PC-9 (cell line): ENCODE results near the gene SUGCT.

ENCODE experiments used
- EZH2 ChIP-seq: fragments of 200-600 bp; sonication (generic); IDR thresholded peaks from 2 replicates; pipeline ENCODE4 v1.8.0; 2017; ENCODE audit warnings: antibody characterized with exemption, low read depth
- TF ChIP-seq, protein P1 (sequence below): fragments of 200-600 bp; sonication (generic); conservative IDR thresholded peaks from 2 replicates; pipeline ENCODE4 v1.6.1; 2017; ENCODE audit warnings: mixed run types, antibody characterized with exemption, mild to moderate bottlenecking, moderate library complexity

DNA sequence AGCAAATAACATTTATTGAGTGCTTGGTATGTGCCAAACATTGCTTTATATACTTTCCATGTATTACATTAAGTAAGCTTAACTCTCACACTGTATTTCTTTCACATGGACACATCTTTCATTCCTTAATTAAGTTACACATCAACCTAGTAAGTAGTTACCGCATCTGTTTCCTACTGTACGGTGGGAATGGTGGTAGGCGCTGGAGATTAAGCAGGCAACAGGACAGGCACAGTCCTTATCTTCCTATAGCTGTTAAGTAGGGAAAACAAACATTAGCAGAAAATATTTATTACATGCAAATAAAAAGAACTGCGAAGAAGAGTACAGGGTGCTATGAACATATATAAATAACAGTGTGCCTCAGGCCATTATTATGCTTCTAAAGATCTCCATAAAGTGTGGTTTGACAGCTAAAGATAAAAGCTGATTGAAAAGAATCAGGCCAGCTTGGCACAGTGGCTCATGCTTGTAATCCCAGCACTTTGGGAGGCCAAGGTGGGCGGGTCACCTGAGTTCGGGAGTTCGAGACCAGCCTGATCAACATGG lies 105.0 kb downstream of the SUGCT start:
- TF ChIP-seq, protein P1, sequence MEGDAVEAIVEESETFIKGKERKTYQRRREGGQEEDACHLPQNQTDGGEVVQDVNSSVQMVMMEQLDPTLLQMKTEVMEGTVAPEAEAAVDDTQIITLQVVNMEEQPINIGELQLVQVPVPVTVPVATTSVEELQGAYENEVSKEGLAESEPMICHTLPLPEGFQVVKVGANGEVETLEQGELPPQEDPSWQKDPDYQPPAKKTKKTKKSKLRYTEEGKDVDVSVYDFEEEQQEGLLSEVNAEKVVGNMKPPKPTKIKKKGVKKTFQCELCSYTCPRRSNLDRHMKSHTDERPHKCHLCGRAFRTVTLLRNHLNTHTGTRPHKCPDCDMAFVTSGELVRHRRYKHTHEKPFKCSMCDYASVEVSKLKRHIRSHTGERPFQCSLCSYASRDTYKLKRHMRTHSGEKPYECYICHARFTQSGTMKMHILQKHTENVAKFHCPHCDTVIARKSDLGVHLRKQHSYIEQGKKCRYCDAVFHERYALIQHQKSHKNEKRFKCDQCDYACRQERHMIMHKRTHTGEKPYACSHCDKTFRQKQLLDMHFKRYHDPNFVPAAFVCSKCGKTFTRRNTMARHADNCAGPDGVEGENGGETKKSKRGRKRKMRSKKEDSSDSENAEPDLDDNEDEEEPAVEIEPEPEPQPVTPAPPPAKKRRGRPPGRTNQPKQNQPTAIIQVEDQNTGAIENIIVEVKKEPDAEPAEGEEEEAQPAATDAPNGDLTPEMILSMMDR, result no peak
- TF ChIP-seq EZH2, result no peak
